Liver (tissue), 3 donors: ENCODE measurements around the gene UPF3A.

Experiments
- JUND ChIP-seq, 2 donors: IDR thresholded peaks; 2 replicates each; pipeline ENCODE4 v1.6.1; 2016; ENCODE audit warnings: antibody characterized with exemption in 2 of 2
- RAD21 ChIP-seq, 2 donors: IDR thresholded peaks; 2 replicates each; pipeline ENCODE4 v1.6.1; 2016; ENCODE audit warnings: antibody characterized with exemption in 2 of 2, mild to moderate bottlenecking in 2 of 2
- TAF1 ChIP-seq: conservative IDR thresholded peaks from 2 replicates; pipeline ENCODE4 v1.6.1; 2016; ENCODE audit warnings: antibody characterized with exemption, mild to moderate bottlenecking
- TF ChIP-seq, protein P1 (sequence below): fragments of 150-350 bp; IDR thresholded peaks from 2 replicates; pipeline ENCODE4 v1.5.1; 2017; ENCODE audit warnings: improper control_type of control experiment, low read depth, low read length; ENCODE audit not compliant: missing input control
- TF ChIP-seq, protein P2 (sequence below): IDR thresholded peaks from 2 replicates; pipeline ENCODE4 v1.6.1; 2016; ENCODE audit warnings: antibody characterized with exemption, mild to moderate bottlenecking
- TF ChIP-seq, protein P3 (sequence below): IDR thresholded peaks from 2 replicates; pipeline ENCODE4 v1.6.1; 2016; ENCODE audit warnings: antibody characterized with exemption
- TF ChIP-seq, protein P4 (sequence below): IDR thresholded peaks from 2 replicates; pipeline ENCODE4 v1.6.1; 2016; ENCODE audit warnings: antibody characterized with exemption
- donor health status: healthy.
- donor health status: healthy.

DNA sequence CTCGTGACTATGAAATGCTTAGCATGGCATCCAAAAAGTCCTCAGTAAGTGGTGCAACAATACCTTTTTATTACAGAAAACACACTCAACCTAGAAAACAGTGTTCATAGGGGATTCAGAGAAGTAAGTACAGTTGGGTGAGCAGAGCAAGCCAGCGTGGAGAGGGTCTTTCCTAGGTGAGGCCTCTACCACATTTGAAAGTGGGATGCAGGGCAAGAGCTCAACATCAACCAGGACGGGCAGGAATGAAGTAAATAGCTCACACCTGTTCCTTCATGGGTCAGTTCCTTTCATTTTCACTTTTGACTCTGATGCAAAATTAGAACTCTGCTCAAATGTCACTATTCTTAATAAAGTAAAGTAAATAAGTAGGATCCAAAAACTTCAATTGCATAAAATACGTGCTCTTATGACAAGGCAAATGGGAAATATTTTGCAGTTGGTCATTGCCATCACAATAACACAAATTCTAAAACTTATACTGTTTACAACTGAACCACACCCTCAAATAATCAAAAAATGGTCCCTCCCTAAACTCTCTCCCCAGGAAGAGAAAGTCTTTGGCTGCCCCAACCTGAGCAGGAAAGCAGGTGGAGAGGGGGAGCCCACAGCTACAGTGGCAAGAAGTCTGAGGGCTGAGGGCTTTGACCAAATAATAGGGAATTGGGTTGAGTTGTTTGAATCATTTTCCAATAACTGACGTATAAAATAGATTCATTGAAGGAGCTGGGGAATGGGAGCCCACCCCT lies 53.1 kb downstream of the UPF3A start:
- TF ChIP-seq JUND (IDR thresholded peaks at IDR 0.05), result no peak
- TF ChIP-seq, protein P1, sequence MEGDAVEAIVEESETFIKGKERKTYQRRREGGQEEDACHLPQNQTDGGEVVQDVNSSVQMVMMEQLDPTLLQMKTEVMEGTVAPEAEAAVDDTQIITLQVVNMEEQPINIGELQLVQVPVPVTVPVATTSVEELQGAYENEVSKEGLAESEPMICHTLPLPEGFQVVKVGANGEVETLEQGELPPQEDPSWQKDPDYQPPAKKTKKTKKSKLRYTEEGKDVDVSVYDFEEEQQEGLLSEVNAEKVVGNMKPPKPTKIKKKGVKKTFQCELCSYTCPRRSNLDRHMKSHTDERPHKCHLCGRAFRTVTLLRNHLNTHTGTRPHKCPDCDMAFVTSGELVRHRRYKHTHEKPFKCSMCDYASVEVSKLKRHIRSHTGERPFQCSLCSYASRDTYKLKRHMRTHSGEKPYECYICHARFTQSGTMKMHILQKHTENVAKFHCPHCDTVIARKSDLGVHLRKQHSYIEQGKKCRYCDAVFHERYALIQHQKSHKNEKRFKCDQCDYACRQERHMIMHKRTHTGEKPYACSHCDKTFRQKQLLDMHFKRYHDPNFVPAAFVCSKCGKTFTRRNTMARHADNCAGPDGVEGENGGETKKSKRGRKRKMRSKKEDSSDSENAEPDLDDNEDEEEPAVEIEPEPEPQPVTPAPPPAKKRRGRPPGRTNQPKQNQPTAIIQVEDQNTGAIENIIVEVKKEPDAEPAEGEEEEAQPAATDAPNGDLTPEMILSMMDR, result no peak
- no peak for TF ChIP-seq RAD21 (IDR thresholded peaks at IDR 0.05)
- no peak for TF ChIP-seq TAF1
- TF ChIP-seq, protein P2, sequence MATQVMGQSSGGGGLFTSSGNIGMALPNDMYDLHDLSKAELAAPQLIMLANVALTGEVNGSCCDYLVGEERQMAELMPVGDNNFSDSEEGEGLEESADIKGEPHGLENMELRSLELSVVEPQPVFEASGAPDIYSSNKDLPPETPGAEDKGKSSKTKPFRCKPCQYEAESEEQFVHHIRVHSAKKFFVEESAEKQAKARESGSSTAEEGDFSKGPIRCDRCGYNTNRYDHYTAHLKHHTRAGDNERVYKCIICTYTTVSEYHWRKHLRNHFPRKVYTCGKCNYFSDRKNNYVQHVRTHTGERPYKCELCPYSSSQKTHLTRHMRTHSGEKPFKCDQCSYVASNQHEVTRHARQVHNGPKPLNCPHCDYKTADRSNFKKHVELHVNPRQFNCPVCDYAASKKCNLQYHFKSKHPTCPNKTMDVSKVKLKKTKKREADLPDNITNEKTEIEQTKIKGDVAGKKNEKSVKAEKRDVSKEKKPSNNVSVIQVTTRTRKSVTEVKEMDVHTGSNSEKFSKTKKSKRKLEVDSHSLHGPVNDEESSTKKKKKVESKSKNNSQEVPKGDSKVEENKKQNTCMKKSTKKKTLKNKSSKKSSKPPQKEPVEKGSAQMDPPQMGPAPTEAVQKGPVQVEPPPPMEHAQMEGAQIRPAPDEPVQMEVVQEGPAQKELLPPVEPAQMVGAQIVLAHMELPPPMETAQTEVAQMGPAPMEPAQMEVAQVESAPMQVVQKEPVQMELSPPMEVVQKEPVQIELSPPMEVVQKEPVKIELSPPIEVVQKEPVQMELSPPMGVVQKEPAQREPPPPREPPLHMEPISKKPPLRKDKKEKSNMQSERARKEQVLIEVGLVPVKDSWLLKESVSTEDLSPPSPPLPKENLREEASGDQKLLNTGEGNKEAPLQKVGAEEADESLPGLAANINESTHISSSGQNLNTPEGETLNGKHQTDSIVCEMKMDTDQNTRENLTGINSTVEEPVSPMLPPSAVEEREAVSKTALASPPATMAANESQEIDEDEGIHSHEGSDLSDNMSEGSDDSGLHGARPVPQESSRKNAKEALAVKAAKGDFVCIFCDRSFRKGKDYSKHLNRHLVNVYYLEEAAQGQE, result no peak
- TF ChIP-seq, protein P3, sequence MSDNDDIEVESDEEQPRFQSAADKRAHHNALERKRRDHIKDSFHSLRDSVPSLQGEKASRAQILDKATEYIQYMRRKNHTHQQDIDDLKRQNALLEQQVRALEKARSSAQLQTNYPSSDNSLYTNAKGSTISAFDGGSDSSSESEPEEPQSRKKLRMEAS, result no peak
- TF ChIP-seq, protein P4, sequence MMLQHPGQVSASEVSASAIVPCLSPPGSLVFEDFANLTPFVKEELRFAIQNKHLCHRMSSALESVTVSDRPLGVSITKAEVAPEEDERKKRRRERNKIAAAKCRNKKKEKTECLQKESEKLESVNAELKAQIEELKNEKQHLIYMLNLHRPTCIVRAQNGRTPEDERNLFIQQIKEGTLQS, result no peak
